HepG2 (cell line): Measurements from ENCODE around the gene EBF4. TPM values are rescaled to one million over a fixed set of nuclear protein-coding genes. Genes with fewer than 3 reads are reported as not detected.
A peak's percentile ranks its signal among the peaks of the same experiment; 100 is the strongest.

ENCODE experiments used
- CCAR2 ChIP-seq: fragments of 200-400 bp; formaldehyde crosslinking; optimal IDR thresholded peaks from 2 replicates; pipeline ENCODE3; 2018; ENCODE audit warnings: low read depth, mild to moderate bottlenecking, low read length, moderate library complexity
- HDAC6 ChIP-seq: fragments of 200-600 bp; sonication (generic); IDR thresholded peaks from 2 replicates; pipeline ENCODE4 v1.7.0; 2017; ENCODE audit warnings: mild to moderate bottlenecking, antibody characterized with exemption, low read length, low read depth
- JUN ChIP-seq: sonication (generic); formaldehyde crosslinking; IDR thresholded peaks from 2 replicates; pipeline ENCODE4 v1.4.0; 2020; ENCODE audit warnings: mild to moderate bottlenecking, missing genetic modification reagents
- KAT2B ChIP-seq: fragments of 150-350 bp; IDR thresholded peaks from 2 replicates; pipeline ENCODE4 v1.6.1; 2014; ENCODE audit warnings: low read depth, low read length, borderline replicate concordance
- MYPOP ChIP-seq: sonication (generic); formaldehyde crosslinking; IDR thresholded peaks from 2 replicates; pipeline ENCODE4 v1.8.1; 2023; ENCODE audit warnings: mild to moderate bottlenecking, moderate library complexity, missing genetic modification reagents
- PAF1 ChIP-seq: IDR thresholded peaks from 2 replicates; pipeline ENCODE4 v1.6.1; 2016; ENCODE audit warnings: missing genetic modification reagents, missing compliant biosample characterization
- RARA ChIP-seq: IDR thresholded peaks from 2 replicates; pipeline ENCODE4 v1.6.1; 2016; ENCODE audit warnings: missing genetic modification reagents, missing compliant biosample characterization
- SKIL ChIP-seq: sonication (generic); formaldehyde crosslinking; IDR thresholded peaks from 2 replicates; pipeline ENCODE4 v1.8.0; 2022; ENCODE audit warnings: missing genetic modification reagents, mild to moderate bottlenecking, moderate library complexity, borderline replicate concordance
- SP1 ChIP-seq, 2 experiments: fragments of 450-650 bp in 1 of 2; sonication (generic) in 1 of 2; formaldehyde crosslinking in 1 of 2; IDR thresholded peaks; 2 replicates each; pipeline versions ENCODE4 v1.4.0 to v1.6.1; 2016 to 2020; ENCODE audit warnings: missing genetic modification reagents in 1 of 2
- SRF ChIP-seq: IDR thresholded peaks from 2 replicates; pipeline ENCODE4 v1.6.1; 2011; ENCODE audit warnings: mild to moderate bottlenecking, low read depth, low read length, moderate library complexity
- ZNF235 ChIP-seq: sonication (generic); formaldehyde crosslinking; IDR thresholded peaks from 2 replicates; pipeline ENCODE4 v1.8.1; 2023; ENCODE audit warnings: mild to moderate bottlenecking, missing genetic modification reagents, borderline replicate concordance
- ZNF280D ChIP-seq: sonication (generic); formaldehyde crosslinking; IDR thresholded peaks from 2 replicates; pipeline ENCODE4 v1.5.1; 2020; ENCODE audit warnings: mild to moderate bottlenecking, missing genetic modification reagents
- ZNF430 ChIP-seq: sonication (generic); formaldehyde crosslinking; IDR thresholded peaks from 2 replicates; pipeline ENCODE4 v1.9.0; 2021; ENCODE audit warnings: mild to moderate bottlenecking, missing genetic modification reagents
- polyA plus RNA-seq, 8 experiments: library from polyadenylated mRNA; depleted of rRNA in 3 of 8; stranded (reverse) in 7 of 8; unstranded in 1 of 8; fragments of >200 nt; fragmentation: Illumina TruSeq in 4 of 8; extraction: Trizol in 4 of 8; gene quantifications; 2 replicates each; pipeline versions ENCODE4 v1.2.1 to v1.2.3, GENCODE V29; 2011 to 2016; ENCODE audit warnings: low read depth in 4 of 8, missing spikeins in 1 of 8, mixed read lengths in 1 of 8; ENCODE audit not compliant: insufficient read depth in 1 of 8
- total RNA-seq, 5 experiments: library from RNA; depleted of rRNA; stranded (reverse); fragments of >200 nt; fragmentation: Illumina TruSeq; extraction: Trizol; gene quantifications; 2 replicates each; pipeline ENCODE4 v1.2.3, GENCODE V29; 2016; ENCODE audit warnings: low read depth in 1 of 5
- TF ChIP-seq, protein P1 (sequence below), 2 experiments: sonication (generic) in 1 of 2; formaldehyde crosslinking in 1 of 2; IDR thresholded peaks; 2 replicates each; pipeline versions ENCODE4 v1.6.1 to v1.9.0; 2014 to 2022; ENCODE audit warnings: antibody characterized with exemption in 1 of 2, borderline replicate concordance in 1 of 2, inconsistent platforms in 1 of 2, low read depth in 1 of 2, missing genetic modification reagents in 1 of 2

The EBF4 gene
- total and polyA plus RNA-seq, 2 of the 13 experiments (the other 11 are each of a cell fraction or from before 2014, with no cell fraction given), result 0.84 to 2.2 TPM

DNA sequence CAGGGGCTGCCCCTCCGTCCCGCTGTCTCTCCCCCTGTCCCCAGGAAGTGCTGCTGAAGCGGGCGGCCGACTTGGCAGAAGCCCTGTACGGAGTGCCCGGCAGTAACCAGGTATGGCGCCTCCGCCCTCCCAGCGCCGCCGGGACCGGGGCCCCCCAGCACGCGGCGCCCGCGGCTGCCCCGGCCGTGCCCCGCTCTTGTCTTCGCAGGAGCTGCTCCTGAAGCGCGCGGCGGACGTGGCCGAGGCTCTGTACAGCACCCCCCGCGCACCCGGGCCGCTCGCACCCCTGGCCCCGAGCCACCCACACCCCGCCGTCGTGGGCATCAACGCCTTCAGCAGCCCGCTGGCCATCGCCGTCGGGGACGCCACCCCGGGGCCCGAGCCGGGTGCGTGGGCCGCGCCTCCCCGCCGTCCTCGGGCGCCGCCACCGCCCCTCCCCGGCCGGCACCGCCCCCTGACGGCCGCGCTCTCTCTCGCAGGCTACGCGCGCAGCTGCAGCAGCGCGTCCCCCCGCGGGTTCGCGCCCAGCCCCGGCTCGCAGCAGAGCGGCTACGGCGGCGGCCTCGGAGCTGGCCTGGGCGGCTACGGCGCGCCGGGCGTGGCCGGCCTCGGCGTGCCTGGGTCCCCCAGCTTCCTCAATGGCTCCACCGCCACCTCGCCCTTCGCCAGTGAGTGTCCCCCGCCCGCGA is 59.4 kb downstream of the EBF4 start (continued):
- TF ChIP-seq MYPOP (no peak), PAF1 (CRISPR knock-in tag) (no peak), SP1 (IDR thresholded peaks at IDR 0.05) (no peak), SP1 (CRISPR knock-in tag; IDR thresholded peaks at IDR 0.05) (no peak), JUN (CRISPR knock-in tag) (no peak), SRF (no peak), ZNF430 (CRISPR knock-in tag) (no peak), ZNF280D (CRISPR knock-in tag) (no peak), ZNF235 (no peak), HDAC6 (no peak), RARA (CRISPR knock-in tag) (no peak), KAT2B (no peak), CCAR2 (no peak), SKIL (CRISPR knock-in tag) (no peak)
- TF ChIP-seq, protein P1, sequence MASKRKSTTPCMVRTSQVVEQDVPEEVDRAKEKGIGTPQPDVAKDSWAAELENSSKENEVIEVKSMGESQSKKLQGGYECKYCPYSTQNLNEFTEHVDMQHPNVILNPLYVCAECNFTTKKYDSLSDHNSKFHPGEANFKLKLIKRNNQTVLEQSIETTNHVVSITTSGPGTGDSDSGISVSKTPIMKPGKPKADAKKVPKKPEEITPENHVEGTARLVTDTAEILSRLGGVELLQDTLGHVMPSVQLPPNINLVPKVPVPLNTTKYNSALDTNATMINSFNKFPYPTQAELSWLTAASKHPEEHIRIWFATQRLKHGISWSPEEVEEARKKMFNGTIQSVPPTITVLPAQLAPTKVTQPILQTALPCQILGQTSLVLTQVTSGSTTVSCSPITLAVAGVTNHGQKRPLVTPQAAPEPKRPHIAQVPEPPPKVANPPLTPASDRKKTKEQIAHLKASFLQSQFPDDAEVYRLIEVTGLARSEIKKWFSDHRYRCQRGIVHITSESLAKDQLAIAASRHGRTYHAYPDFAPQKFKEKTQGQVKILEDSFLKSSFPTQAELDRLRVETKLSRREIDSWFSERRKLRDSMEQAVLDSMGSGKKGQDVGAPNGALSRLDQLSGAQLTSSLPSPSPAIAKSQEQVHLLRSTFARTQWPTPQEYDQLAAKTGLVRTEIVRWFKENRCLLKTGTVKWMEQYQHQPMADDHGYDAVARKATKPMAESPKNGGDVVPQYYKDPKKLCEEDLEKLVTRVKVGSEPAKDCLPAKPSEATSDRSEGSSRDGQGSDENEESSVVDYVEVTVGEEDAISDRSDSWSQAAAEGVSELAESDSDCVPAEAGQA (IDR thresholded peaks at IDR 0.05; ENCODE audit: low read depth), result no peak
- TF ChIP-seq, protein P1 (CRISPR knock-in tag; IDR thresholded peaks at IDR 0.05; ENCODE audit: borderline replicate concordance), result peak; percentile 55; the same call in 1 of the 2 replicates
